HG02943 (cell line): ENCODE measurements around the gene TTN.

Experiments used
- ATAC-seq: cut with Tn5 transposase; IDR thresholded peaks from one replicate; pipeline ENCODE4 v1.9.1; 2021; ENCODE audit warnings: mild to moderate bottlenecking, low read depth, moderate library complexity; ENCODE audit not compliant: unreplicated experiment

Gene TTN

GRCh38 chr2:178756843-178757242 is 50.4 kb downstream of the TTN start:
- no peak for ATAC-seq

DNA sequence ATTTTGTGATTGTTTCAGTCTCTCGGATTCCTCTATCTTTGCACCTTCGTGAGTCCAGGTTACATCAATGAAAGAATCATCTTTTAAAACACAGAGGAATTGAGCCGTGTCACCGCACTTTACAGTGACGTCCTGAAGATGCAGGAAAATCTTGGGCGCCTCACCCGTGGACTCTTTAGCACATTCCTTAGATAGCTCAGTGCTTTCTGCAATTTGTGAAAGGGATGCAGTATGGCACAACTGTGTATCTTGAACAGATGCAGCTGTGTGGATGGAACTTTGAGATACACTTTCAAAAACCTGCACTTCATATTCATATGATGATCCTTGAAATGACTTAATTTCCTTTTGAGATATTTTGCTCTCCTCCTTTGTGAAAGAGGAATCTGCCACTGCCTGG is 50.9 kb downstream of the TTN start:
- no peak for ATAC-seq

DNA sequence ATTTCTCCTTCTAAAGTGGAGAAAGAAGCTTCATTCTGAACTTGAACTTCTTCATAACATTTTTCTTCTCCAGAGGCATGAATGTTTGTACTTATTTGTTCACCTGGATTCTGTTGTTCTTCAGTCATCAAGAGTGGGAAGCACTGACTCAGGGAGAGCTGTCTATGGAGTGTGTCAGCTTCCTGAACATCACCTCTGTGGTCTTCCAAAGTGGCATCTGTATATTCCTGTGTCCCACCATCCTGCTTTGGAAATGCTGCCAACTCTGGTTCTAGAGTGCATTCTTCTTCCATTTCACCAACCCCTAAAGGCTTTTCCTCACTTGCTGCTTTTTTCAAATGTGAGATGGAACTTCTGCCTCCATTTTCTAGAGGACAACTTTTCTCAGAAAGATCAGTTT is 59.5 kb downstream of the TTN start:
- no peak for ATAC-seq

DNA sequence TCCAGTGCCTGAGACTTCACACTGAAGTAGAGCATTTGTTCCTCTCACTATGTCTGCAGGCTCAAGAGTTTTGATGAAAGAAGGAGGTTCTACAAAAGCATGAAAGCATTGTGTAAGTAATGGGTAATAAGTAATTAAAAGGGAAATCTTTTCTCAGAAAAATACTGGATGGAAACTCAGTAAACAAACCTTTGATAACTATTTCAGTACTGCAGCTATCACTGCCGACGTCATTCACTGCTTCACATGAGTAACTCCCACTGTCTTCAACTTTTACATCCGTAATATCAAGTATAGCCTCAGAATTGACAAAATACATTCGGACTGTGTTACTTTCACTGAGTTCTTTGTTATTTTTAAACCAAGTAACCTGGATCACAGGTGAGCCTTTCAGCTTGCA is 72.7 kb downstream of the TTN start:
- ATAC-seq, result no peak

GRCh38 chr2:178733975-178734374 is 73.2 kb downstream of the TTN start:
- ATAC-seq, result no peak

- ATAC-seq, result no peak
Observed at GRCh38 chr2:178732913-178733312, 74.3 kb downstream of the TTN start.

GRCh38 chr2:178731300-178731699 is 75.9 kb downstream of the TTN start:
- ATAC-seq, result no peak

DNA sequence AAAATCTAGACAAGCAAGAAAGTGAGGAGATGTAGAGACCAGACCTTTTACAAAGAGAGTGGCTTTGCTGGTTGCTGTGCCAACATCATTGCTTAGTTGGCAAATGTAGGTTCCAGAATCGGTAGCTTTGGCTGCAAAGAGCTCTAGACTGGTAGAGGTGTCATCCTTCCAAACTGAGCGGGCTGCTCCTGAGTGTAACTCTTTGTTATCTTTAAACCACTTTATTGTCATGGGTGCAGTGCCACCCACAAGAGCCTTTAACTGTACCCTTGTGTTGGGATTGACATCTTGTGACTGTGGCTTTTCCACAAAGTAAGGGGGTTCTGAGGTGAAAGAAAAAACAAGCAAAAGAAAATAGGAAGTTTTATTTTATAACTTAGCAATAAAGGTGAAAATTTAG is 77.2 kb downstream of the TTN start:
- no peak for ATAC-seq

GRCh38 chr2:178723786-178724346 is 83.4 kb downstream of the TTN start:
- no peak for ATAC-seq

DNA sequence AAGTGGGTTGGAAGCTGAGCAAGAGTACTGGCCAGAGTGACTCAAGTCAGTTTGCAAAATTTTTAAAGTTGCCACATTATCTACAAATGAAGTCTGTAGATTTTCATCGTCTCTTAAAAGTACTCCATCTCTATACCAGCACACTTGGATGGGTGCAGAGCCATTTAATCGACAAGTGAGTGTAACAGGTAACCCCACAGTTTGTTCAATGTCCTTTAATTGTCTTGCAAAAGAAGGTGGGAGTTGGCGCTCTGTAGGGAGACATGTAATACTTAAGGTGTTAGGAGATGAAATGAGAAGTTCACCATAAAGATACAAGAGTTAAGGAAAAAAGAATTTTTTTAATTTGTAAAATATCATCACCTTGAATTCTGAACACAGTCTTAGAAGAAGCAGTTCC is 84.9 kb downstream of the TTN start:
- no peak for ATAC-seq

GRCh38 chr2:178718988-178719387 is 88.2 kb downstream of the TTN start:
- no peak for ATAC-seq

DNA sequence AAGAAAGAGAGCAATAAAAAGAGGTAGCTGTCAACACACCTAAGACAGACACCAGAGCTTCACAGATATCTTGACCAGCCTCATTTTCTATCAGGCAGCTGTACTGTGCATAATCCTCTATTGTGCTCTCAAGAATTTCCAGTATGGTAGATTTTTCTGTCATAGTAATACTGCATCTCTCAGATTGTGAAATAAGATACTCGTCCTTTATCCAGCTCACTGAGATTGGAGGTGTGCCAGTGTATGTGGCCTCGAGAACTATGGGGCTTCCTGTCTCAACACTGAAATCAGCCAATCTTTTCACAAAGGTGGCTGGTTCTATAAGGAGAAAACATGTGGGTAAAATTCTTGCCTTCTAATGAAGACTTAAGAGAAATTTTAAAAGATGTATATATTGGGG is 88.9 kb downstream of the TTN start:
- ATAC-seq, result no peak

GRCh38 chr2:178716394-178716793 is 90.8 kb downstream of the TTN start:
- no peak for ATAC-seq

DNA sequence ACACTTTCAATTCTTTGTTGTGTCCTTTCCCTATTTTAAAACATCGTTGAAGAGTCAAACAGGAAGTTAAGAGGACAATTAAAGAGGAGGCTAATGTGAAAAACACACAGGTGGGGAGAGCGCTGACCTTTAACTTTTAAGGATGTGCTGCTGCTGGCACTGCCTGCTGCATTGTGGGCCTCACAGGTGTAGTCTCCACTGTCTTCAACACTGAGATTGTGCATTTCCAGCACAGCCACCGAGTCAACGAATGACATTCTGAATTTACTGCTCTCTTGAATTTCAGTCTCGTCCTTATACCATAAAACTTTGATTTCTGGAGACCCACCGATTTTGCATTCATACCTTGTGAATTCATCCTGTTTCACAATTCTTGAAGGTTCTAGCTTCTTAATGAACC is 91.9 kb downstream of the TTN start:
- ATAC-seq, result no peak

GRCh38 chr2:178707476-178707875 is 99.7 kb downstream of the TTN start:
- ATAC-seq, result no peak

DNA sequence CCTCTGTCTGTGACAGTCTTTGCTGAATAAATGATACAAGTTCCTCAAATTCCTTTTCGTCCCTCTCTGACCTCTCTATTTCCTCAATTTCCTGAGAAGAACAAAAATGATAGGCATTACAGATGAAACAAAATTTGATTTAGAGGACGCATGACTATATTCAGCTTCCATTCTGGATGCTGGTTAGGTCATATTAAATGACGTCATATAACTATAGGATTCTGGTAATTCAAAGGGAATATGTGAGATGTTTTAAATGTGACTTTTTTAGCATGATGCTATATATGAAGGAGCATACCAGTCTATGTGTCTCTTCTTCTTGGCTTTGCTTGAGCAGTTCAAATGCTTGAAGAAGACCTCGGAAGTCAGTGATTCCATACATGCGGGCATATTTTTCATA is 102.3 kb downstream of the TTN start:
- no peak for ATAC-seq

- no peak for ATAC-seq
Observed at GRCh38 chr2:178702361-178702760, 104.9 kb downstream of the TTN start.

DNA sequence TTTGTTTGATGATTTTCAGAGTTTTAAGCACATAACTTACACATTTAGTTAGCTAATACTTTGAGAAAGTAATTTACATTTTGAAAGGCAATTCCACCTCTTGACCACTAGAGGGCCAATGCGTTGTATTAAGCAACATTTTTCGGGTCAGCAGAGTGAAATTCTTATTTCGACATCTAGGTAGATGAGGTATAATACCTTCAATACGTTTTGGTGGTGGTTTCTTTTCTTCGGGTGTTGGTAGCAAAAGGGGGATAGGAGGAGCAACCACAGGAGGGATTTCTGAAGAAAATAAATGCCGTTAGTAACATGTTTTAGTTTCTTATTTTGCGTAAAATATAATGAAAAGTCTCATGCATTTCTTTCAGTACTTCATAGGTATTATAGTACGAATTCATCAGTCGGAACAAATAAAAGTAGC is 106.3 kb downstream of the TTN start:
- ATAC-seq, result no peak

GRCh38 chr2:178700136-178700535 is 107.1 kb downstream of the TTN start:
- no peak for ATAC-seq

DNA sequence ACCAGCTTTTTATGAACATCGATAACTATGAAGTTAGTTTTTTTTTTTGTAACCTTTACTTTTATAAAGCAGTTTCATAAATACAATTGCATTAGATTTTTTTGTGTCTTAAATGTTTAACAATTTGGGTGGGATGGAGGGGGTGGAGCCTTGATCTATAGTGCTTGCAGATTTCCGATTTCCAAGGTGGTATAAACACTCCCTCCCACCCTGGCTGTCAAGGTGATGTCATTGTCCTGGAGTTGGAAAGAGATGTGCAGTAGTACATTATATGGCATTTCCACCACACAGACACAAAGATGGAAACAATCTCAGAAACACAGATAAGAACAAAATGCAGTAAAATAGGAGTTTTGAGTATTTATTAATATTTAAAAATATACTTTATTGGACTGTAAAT is 114.4 kb downstream of the TTN start:
- no peak for ATAC-seq

GRCh38 chr2:178689808-178690207 is 117.4 kb downstream of the TTN start:
- no peak for ATAC-seq

DNA sequence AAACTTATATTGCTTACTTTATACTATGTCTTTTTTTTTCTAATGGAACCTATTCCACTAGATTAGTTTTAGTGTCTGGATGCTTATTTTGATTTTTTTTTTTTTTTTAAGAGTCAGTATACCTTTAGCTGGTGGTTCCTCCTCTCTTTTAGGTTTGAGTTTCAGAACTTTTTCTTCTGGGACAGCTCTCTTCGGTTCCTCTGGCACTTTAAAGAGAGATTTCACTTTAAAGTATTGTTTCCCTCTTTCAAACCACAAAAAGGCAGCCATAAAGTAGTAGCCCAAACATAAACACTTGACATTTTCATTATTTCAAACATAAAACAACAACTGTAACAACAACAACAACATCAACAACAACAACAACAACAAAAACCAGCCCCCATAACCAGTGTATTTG is 123.3 kb downstream of the TTN start:
- no peak for ATAC-seq

- ATAC-seq, result no peak
Observed at GRCh38 chr2:178681081-178681480, 126.1 kb downstream of the TTN start.
